ENCODE data around the gene FOS.
"Not testable (repeated sequence)": the region's sequence is repeated elsewhere in the genome, so short reads cannot be mapped to it uniquely, and the experiment has no call there.

Gene FOS

GRCh38 chr14:75278422-75279152 is at the start of gene FOS:
TSS of gene FOS (plus strand) at chr14:75278828. CDS start at chr14:75278983, 155 bp downstream.
- peak; percentile 76 to 81 for DNase-seq (ENCODE audit: low read depth in 2 of 2)

GRCh38 chr14:75229661-75230139 is 48.9 kb upstream of the FOS start:
- DNase-seq (ENCODE audit: low read depth in 2 of 2), result no peak

- DNase-seq (ENCODE audit: low read depth in 2 of 2), result no peak
Observed at GRCh38 chr14:75230140-75230792, 48.4 kb upstream of the FOS start.

GRCh38 chr14:75231320-75231719 is 47.3 kb upstream of the FOS start:
- no peak for DNase-seq (ENCODE audit: low read depth in 2 of 2)

- no peak for DNase-seq (ENCODE audit: low read depth in 2 of 2)
Observed at GRCh38 chr14:75232191-75232590, 46.4 kb upstream of the FOS start.

- no peak for DNase-seq (ENCODE audit: low read depth in 2 of 2)
Observed at GRCh38 chr14:75232597-75232996, 46.0 kb upstream of the FOS start.

- DNase-seq (ENCODE audit: low read depth in 2 of 2), result no peak
Observed at GRCh38 chr14:75234173-75235115, 44.2 kb upstream of the FOS start.

- DNase-seq (ENCODE audit: low read depth in 2 of 2), result not testable (repeated sequence)
Observed at GRCh38 chr14:75235198-75235597, 43.4 kb upstream of the FOS start.

- no peak for DNase-seq (ENCODE audit: low read depth in 2 of 2)
Observed at GRCh38 chr14:75236467-75236866, 42.2 kb upstream of the FOS start.

GRCh38 chr14:75236901-75237419 is 41.7 kb upstream of the FOS start:
- DNase-seq (ENCODE audit: low read depth in 2 of 2), result no peak

- DNase-seq (ENCODE audit: low read depth in 2 of 2), result no peak
Observed at GRCh38 chr14:75238756-75239455, 39.7 kb upstream of the FOS start.

- DNase-seq (ENCODE audit: low read depth in 2 of 2), result no peak
Observed at GRCh38 chr14:75240781-75241180, 37.8 kb upstream of the FOS start.

- no peak for DNase-seq (ENCODE audit: low read depth in 2 of 2)
Observed at GRCh38 chr14:75242546-75243273, 35.9 kb upstream of the FOS start.

- DNase-seq (ENCODE audit: low read depth in 2 of 2), result no peak
Observed at GRCh38 chr14:75244121-75244520, 34.5 kb upstream of the FOS start.

GRCh38 chr14:75246546-75247285 is 31.9 kb upstream of the FOS start:
- no peak for DNase-seq (ENCODE audit: low read depth in 2 of 2)

- peak; percentile 45 to 63 for DNase-seq (ENCODE audit: low read depth in 2 of 2)
Observed at GRCh38 chr14:75247286-75247922, 31.2 kb upstream of the FOS start.

GRCh38 chr14:75247939-75248338 is 30.7 kb upstream of the FOS start:
- no peak for DNase-seq (ENCODE audit: low read depth in 2 of 2)

- peak; percentile 42 to 81 for DNase-seq (ENCODE audit: low read depth in 2 of 2)
Observed at GRCh38 chr14:75249251-75249957, 29.2 kb upstream of the FOS start.

- no peak for DNase-seq (ENCODE audit: low read depth in 2 of 2)
Observed at GRCh38 chr14:75249958-75250336, 28.7 kb upstream of the FOS start.
